ENCODE results near the gene GALNT11. TPM values are rescaled to one million over a fixed set of nuclear protein-coding genes. Genes with fewer than 3 reads are reported as not detected.
"Not testable (repeated sequence)": the region's sequence is repeated elsewhere in the genome, so short reads cannot be mapped to it uniquely, and the experiment has no call there.

The GALNT11 gene
- total and polyA plus RNA-seq, 7 donors = 8.8 to 48.2 (median 35.7) TPM

GRCh38 chr7:152076940-152077933, 51.8 kb downstream of the GALNT11 start:
- H3K9me3 ChIP-seq = no peaks in the 10 kb centered on the region
- 70 to 91% methylated on average over 8 of the region's 8 CpGs for WGBS, 2 donors
- no peak for TF ChIP-seq POLR2AphosphoS5 (IDR thresholded peaks at IDR 0.05)
- no peak for TF ChIP-seq POLR2A (IDR thresholded peaks at IDR 0.05)
- no peak for TF ChIP-seq CTCF (IDR thresholded peaks at IDR 0.05)
- no peak for TF ChIP-seq EP300 (IDR thresholded peaks at IDR 0.05)
- no peak overlapping the region for H3K27ac ChIP-seq
- peaks cover 0 to 6% (median 3%) of the 10 kb centered on the region in 4 donors for H3K4me1 ChIP-seq
- H3K27me3 ChIP-seq = no peaks in the 10 kb centered on the region
- no peak for DNase-seq
- H3K36me3 ChIP-seq = no peaks in the 10 kb centered on the region
- intact Hi-C loops (cut with DNase I) = no loop called here
- no peak overlapping the region for H3K4me3 ChIP-seq

DNA sequence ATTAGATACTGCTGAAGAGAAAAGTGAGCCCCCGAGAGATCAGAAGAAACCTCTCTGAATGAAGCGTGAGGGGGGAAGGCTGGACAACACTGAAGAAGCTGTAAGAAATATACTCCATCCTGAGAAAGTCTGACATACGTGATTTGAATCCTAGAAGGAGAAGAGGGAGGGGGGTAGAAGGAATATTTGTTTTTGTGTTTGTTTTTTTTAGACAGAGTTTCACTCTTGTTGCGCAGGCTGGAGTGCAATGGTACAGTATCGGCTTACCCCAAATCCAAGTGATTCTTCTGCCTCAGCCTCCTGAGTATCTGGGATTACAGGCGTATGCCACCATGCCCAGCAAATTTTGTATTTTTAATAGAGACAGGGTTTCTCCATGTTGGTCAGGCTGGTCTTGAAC, 52.6 kb downstream of the GALNT11 start:
- no peak overlapping the region for H3K27ac ChIP-seq
- TF ChIP-seq CTCF (IDR thresholded peaks at IDR 0.05) (no peak), POLR2AphosphoS5 (IDR thresholded peaks at IDR 0.05) (no peak), POLR2A (IDR thresholded peaks at IDR 0.05) (no peak), EP300 (IDR thresholded peaks at IDR 0.05) (no peak)
- intact Hi-C loops (cut with DNase I) = no loop called here
- H3K36me3 ChIP-seq = no peaks in the 10 kb centered on the region
- H3K9me3 ChIP-seq = no peaks in the 10 kb centered on the region
- DNase-seq = no peak
- no peak overlapping the region for H3K4me3 ChIP-seq
- WGBS, 2 donors = 78 to 88% methylated on average over 6 of the region's 6 CpGs
- no peaks in the 10 kb centered on the region for H3K27me3 ChIP-seq
- peaks cover 0 to 6% (median 0%) of the 10 kb centered on the region in 4 donors for H3K4me1 ChIP-seq

DNA sequence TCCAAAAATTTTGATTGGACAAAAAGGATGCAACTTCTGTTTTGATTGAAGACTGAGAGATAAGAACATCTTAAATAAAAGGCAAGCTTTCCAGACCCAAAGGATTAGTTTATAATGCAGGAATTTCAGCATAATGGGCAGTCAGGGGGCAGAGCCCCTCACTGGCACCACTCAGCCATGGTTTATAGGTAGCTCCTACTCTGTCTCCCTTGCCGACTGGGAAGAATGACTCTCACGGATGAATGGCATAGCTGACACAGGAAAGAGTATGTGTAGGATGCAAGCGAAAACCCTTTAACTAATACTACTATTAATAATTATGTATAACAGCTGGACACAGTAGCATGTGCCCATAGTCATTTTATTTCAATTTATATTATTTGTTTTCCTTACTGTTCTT, 53.3 kb downstream of the GALNT11 start:
- no peak overlapping the region for H3K4me3 ChIP-seq
- no peaks in the 10 kb centered on the region for H3K9me3 ChIP-seq
- intact Hi-C loops (cut with DNase I) = no loop called here
- no peak for DNase-seq
- WGBS, 2 donors = 85 to 92% methylated on average over 3 of the region's 3 CpGs
- no peaks in the 10 kb centered on the region for H3K36me3 ChIP-seq
- TF ChIP-seq EP300 (IDR thresholded peaks at IDR 0.05) = no peak
- TF ChIP-seq CTCF (IDR thresholded peaks at IDR 0.05) = no peak
- no peak for TF ChIP-seq POLR2A (IDR thresholded peaks at IDR 0.05)
- TF ChIP-seq POLR2AphosphoS5 (IDR thresholded peaks at IDR 0.05) = no peak
- H3K27me3 ChIP-seq = no peaks in the 10 kb centered on the region
- H3K4me1 ChIP-seq = peaks cover 0 to 6% (median 0%) of the 10 kb centered on the region in 4 donors
- H3K27ac ChIP-seq = no peak overlapping the region

DNA sequence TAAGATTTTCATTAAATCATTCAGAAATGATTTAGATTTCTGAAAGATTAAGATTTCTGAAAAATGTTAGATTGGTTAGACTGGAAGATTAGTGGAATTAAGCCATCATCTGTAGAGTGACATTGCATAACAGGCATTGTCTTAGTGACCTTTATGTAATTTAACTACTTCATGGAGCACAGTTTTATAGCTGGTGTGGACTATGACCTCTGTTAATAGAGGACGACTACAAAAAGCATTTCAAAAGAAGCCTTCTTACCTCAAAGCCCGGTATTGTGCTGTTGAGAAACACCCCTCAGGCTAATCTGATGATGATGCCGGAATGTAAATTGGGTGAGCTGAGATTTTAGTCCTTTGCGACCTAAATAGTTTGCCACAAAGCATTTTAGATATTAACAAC, 55.6 kb downstream of the GALNT11 start:
- WGBS, 2 donors = 26 to 73% methylated on average over 4 of the region's 4 CpGs
- intact Hi-C loops (cut with DNase I) = no loop called here
- no peak for DNase-seq
- Histone ChIP-seq H3K4me3 (no peak overlapping the region), H3K27me3 (no peaks in the 10 kb centered on the region), H3K36me3 (no peaks in the 10 kb centered on the region), H3K4me1 (peaks cover 0 to 6% (median 0%) of the 10 kb centered on the region in 4 donors), H3K9me3 (no peaks in the 10 kb centered on the region), H3K27ac (no peak overlapping the region)
- TF ChIP-seq CTCF (IDR thresholded peaks at IDR 0.05) = no peak
- no peak for TF ChIP-seq POLR2AphosphoS5 (IDR thresholded peaks at IDR 0.05)
- no peak for TF ChIP-seq POLR2A (IDR thresholded peaks at IDR 0.05)
- no peak for TF ChIP-seq EP300 (IDR thresholded peaks at IDR 0.05)

DNA sequence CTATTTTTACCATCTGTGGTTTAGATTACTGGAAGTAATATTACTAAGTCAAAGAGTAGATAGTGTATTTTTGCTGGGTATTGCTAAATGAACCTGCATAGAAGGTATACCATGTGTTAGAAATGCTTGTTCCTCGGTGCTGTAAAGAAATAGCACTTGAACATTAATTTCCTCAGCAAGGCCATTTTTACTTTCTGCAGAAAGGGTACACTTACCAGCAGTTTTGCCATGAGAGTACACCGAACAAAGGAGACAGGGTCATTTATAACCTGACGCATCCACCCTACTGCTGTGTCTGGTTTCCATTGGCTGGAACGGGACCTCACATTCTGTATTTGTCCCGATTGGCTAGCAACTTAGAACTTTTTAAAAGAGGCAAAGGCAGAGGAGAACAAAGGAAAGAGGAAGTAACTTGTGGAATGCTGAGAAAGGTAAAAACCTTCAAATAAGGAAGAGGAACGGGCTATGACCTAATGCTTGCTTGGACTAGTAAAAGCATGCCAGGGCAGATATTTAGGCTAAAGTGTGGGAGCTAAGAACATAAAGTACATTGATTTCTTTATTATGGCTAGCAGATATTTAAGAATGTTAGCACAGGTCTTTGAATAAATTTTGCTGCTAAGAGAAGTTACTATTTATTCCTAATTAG, 56.7 kb downstream of the GALNT11 start:
- H3K36me3 ChIP-seq; H3K27ac ChIP-seq; DNase-seq; H3K4me3 ChIP-seq; H3K9me3 ChIP-seq; intact Hi-C loops (cut with DNase I); H3K27me3 ChIP-seq; H3K4me1 ChIP-seq: not testable (repeated sequence)
- 82 to 86% methylated on average over 6 of the region's 6 CpGs for WGBS, 2 donors

Data from sigmoid colon (tissue), 7 donors.